Endothelial cell of umbilical vein (primary cell): Measurements from ENCODE around the gene ATP5ME. TPM values are rescaled to one million over a fixed set of nuclear protein-coding genes. Genes with fewer than 3 reads are reported as not detected.

Experiments
- BruUV-seq: library from RNA; stranded (reverse); fragments of 400-500 nt; replicated peaks from 2 replicates; lab custom pipeline; 2021; lab: Mats Ljungman, UMichigan
- CTCF ChIA-PET: fragments of 300-600, 350-600 bp; sonication (Branson Sonifier 250); formaldehyde crosslinking; loops from one replicate; lab custom pipeline; 2021; ENCODE audit warnings: antibody characterized with exemption, inconsistent platforms; lab: Charles Lee
- POLR2A ChIA-PET: fragments of 300-600, 350-600 bp; sonication (Branson Sonifier 250); formaldehyde crosslinking; loops from one replicate; lab custom pipeline; 2021; ENCODE audit warnings: antibody characterized with exemption, inconsistent platforms; lab: Charles Lee
- DNase-seq: peaks from one replicate; pipeline ENCODE4 v3.0.0-alpha.2; 2011; ENCODE audit warnings: low read depth, low spot score
- FAIRE-seq: peaks from 2 replicates; lab custom pipeline; 2011; peaks lifted over from hg19 to GRCh38; lab: Jason Lieb, UNC
- H2AFZ ChIP-seq: 2 replicates; pipeline ENCODE4 v1.6.0; 2012; ENCODE audit warnings: low read depth, low read length, control low read depth, inconsistent platforms
- H3K27ac ChIP-seq: 2 replicates; pipeline ENCODE4 v1.5.1; 2011; ENCODE audit warnings: low read depth, mild to moderate bottlenecking, control low read depth, low read length, moderate library complexity; ENCODE audit not compliant: insufficient read depth
- H3K27me3 ChIP-seq, 2 experiments: 2 replicates each; pipeline versions ENCODE4 v1.6.0 to v1.6.1; 2011; ENCODE audit warnings: low read length in 2 of 2, mixed read lengths in 1 of 2; ENCODE audit not compliant: control insufficient read depth in 2 of 2, insufficient read depth in 2 of 2
- H3K36me3 ChIP-seq, 2 experiments: 2 replicates in 1 of 2; 3 replicates in 1 of 2; pipeline ENCODE4 v1.5.1; 2011; ENCODE audit warnings: low read length in 2 of 2, mild to moderate bottlenecking in 1 of 2, moderate library complexity in 1 of 2; ENCODE audit not compliant: control insufficient read depth in 2 of 2, insufficient read depth in 2 of 2; ENCODE audit errors: extremely low read depth in 1 of 2
- H3K4me1 ChIP-seq: 3 replicates; pipeline ENCODE4 v1.5.1; 2011; ENCODE audit warnings: mild to moderate bottlenecking, low read length; ENCODE audit not compliant: control insufficient read depth, insufficient read depth; ENCODE audit errors: extremely low read depth
- H3K4me2 ChIP-seq: 2 replicates; pipeline ENCODE4 v1.6.1; 2011; ENCODE audit warnings: low read length, control low read depth, mixed read lengths; ENCODE audit not compliant: insufficient read depth
- H3K4me3 ChIP-seq, 3 experiments: fragments of 200-600 bp in 1 of 3; sonication (generic), shearing (Covaris generic) in 1 of 3; replicated peaks in 1 of 3; 2 replicates each; pipeline ENCODE4 v1.5.1; 2011 to 2016; ENCODE audit warnings: control low read depth in 3 of 3, low read length in 3 of 3, mild to moderate bottlenecking in 2 of 3, inconsistent platforms in 1 of 3, low read depth in 1 of 3, moderate library complexity in 1 of 3; ENCODE audit not compliant: insufficient read depth in 1 of 3
- H3K79me2 ChIP-seq: 2 replicates; pipeline ENCODE4 v1.6.0; 2012; ENCODE audit warnings: low read length, inconsistent platforms; ENCODE audit not compliant: control insufficient read depth, insufficient read depth
- H3K9ac ChIP-seq: replicated peaks from 2 replicates; pipeline ENCODE3; 2011; ENCODE audit warnings: low read length, control low read depth; ENCODE audit not compliant: insufficient read depth; ENCODE audit errors: extremely low read depth
- H3K9me1 ChIP-seq: replicated peaks from 3 replicates; pipeline ENCODE4 v1.6.0; 2011; ENCODE audit warnings: mild to moderate bottlenecking, low read length; ENCODE audit not compliant: control insufficient read depth, insufficient read depth; ENCODE audit errors: extremely low read depth
- H3K9me3 ChIP-seq: replicated peaks from 2 replicates; pipeline ENCODE4 v1.5.1; 2012; ENCODE audit warnings: low read length, inconsistent platforms; ENCODE audit not compliant: control insufficient read depth, insufficient read depth
- H4K20me1 ChIP-seq: replicated peaks from 2 replicates; pipeline ENCODE3; 2011; ENCODE audit warnings: mild to moderate bottlenecking, low read length; ENCODE audit not compliant: control insufficient read depth, insufficient read depth; ENCODE audit errors: extremely low read depth
- EZH2 ChIP-seq: IDR thresholded peaks from 2 replicates; pipeline ENCODE4 v1.6.1; 2012; ENCODE audit warnings: borderline replicate concordance, low read depth, mild to moderate bottlenecking, moderate library complexity, low read length, inconsistent platforms; ENCODE audit not compliant: severe bottlenecking
- FOS ChIP-seq: IDR thresholded peaks from 2 replicates; pipeline ENCODE4 v1.6.1; 2011; ENCODE audit warnings: mild to moderate bottlenecking, low read length, moderate library complexity, borderline replicate concordance; ENCODE audit not compliant: insufficient read depth
- GATA2 ChIP-seq: IDR thresholded peaks from 2 replicates; pipeline ENCODE4 v1.7.0; 2011; ENCODE audit warnings: low read depth, mild to moderate bottlenecking, moderate library complexity, mixed read lengths, low read length; ENCODE audit not compliant: insufficient read length, insufficient read depth
- JUN ChIP-seq: IDR thresholded peaks from 2 replicates; pipeline ENCODE4 v1.6.1; 2011; ENCODE audit warnings: borderline replicate concordance, low read depth; ENCODE audit not compliant: insufficient read length, insufficient read depth
- MYC ChIP-seq: IDR thresholded peaks from one replicate; pipeline ENCODE4 v1.6.1; 2011; ENCODE audit warnings: mild to moderate bottlenecking, low read depth, low read length
- dilution Hi-C: fragments of 300-500 bp; cut with MboI; formaldehyde crosslinking; loops from one replicate; pipeline ENCODE4 v1.15.0; 2019; ENCODE audit warnings: low sequenced_read_pairs; ENCODE audit not compliant: extremely low pct_ligation_motif_present
- intact Hi-C: fragments of 100-400 bp; cut with micrococcal nuclease; formaldehyde crosslinking; loops from one replicate; pipeline ENCODE4 v1.10.0; 2022
- polyA plus RNA-seq, 4 experiments: library from polyadenylated mRNA; depleted of rRNA in 3 of 4; stranded (reverse) in 3 of 4; unstranded in 1 of 4; fragments of >200 nt; gene quantifications; 2 replicates each; pipeline versions ENCODE4 v1.2.1 to v1.2.3, GENCODE V29; 2011 to 2012; ENCODE audit warnings: missing spikeins in 1 of 4
- total RNA-seq: library from RNA; stranded (reverse); gene quantifications from 2 replicates; pipeline ENCODE4 v1.2.3, GENCODE V29; 2021
- TF ChIP-seq, protein P1 (sequence below): IDR thresholded peaks from 2 replicates; pipeline ENCODE4 v1.6.1; 2011; ENCODE audit not compliant: insufficient read depth, insufficient read length
- TF ChIP-seq, protein P2 (sequence below), 2 donors: IDR thresholded peaks; 1 replicate in 1 of 2; 2 replicates in 1 of 2; pipeline ENCODE4 v1.5.1; 2011; ENCODE audit warnings: low read length in 2 of 2, mild to moderate bottlenecking in 2 of 2, moderate library complexity in 2 of 2, control low read depth in 1 of 2, inconsistent platforms in 1 of 2, low read depth in 1 of 2; ENCODE audit not compliant: insufficient read depth in 1 of 2; ENCODE audit errors: extremely low read depth in 1 of 2

Gene ATP5ME
- total and polyA plus RNA-seq, 2 donors (not counting 3 experiments of a cell fraction or from before 2014, with no cell fraction given), result 303 to 304 TPM

DNA sequence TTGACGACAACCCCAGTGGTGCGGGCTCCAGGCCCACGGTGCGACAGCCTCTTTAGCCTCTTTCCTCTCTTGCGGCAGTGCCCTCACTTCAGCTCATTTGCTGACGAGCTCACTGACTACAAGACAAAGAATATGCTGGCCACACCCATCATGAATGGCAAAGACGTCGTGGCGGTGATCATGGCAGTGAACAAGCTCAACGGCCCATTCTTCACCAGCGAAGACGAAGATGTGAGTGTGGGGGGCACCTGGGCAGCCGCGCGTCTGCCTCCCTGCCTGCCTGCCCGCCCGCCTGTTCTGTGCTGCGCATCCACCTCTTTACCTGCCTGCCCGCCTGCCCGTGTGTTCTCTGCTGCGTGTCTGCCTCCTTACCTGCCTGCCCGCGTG, 39.5 kb downstream of the ATP5ME start:
- no peak for DNase-seq
- no peaks in the 10 kb centered on the region for H4K20me1 ChIP-seq
- H3K79me2 ChIP-seq, result no peaks in the 10 kb centered on the region
- no peaks in the 10 kb centered on the region for H3K36me3 ChIP-seq
- H3K9ac ChIP-seq, result no peak overlapping the region
- TF ChIP-seq EZH2 (no peak), MYC (no peak), FOS (no peak)
- TF ChIP-seq, protein P1, sequence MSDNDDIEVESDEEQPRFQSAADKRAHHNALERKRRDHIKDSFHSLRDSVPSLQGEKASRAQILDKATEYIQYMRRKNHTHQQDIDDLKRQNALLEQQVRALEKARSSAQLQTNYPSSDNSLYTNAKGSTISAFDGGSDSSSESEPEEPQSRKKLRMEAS, result no peak
- dilution Hi-C loops, result no loop called here
- H3K27ac ChIP-seq, result no peak overlapping the region
- no peak overlapping the region for H3K4me3 ChIP-seq
- no peaks in the 10 kb centered on the region for H3K9me1 ChIP-seq
- no peak for FAIRE-seq
- no peaks in the 10 kb centered on the region for H3K4me1 ChIP-seq
- H3K9me3 ChIP-seq, result no peaks in the 10 kb centered on the region
- BruUV-seq, result no TSS peak
- ChIA-PET POLR2A (no interaction called here), CTCF (no interaction called here)
- no peak overlapping the region for H3K4me2 ChIP-seq
- no peak overlapping the region for H2AFZ ChIP-seq
- no peaks in the 10 kb centered on the region for H3K27me3 ChIP-seq
- intact Hi-C loops, result no loop called here

DNA sequence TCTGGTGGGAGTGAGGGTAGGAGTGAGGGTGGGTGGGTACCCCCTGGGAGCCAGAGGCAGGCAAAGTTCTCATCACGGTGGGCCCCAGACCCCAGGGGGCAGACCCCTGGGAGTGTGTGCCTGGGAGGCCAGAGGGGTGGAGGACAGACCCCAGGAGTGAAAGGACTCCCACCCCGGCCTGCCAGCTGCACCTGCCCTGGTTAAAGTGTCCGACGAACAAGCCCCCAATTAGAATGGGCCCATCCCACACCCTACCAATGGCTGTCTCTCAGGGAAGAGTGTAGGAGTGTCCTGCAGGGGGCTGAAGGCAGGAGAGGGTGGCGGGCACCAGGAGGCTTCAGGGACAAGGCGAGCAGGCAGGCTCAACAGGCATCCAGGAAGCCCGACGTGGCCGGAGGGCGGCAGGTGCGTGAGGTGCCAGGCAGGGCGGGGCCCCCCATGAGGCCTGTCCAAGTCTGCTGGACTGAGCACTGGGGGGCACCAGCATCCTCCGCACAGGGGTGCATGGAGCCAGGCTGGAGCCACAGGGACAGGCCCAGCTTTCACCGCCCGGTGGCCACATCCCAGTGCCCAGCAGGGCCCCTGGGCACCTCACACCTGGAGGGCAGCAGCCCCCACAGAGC, 40.0 kb downstream of the ATP5ME start:
- Histone ChIP-seq H2AFZ (no peak overlapping the region), H3K36me3 (no peaks in the 10 kb centered on the region), H3K9me1 (no peaks in the 10 kb centered on the region), H3K4me3 (no peak overlapping the region), H3K27ac (no peak overlapping the region), H3K79me2 (no peaks in the 10 kb centered on the region), H3K4me1 (no peaks in the 10 kb centered on the region), H3K27me3 (no peaks in the 10 kb centered on the region), H3K4me2 (no peak overlapping the region), H3K9ac (no peak overlapping the region), H4K20me1 (no peaks in the 10 kb centered on the region), H3K9me3 (no peaks in the 10 kb centered on the region)
- DNase-seq, result no peak
- TF ChIP-seq, protein P2, sequence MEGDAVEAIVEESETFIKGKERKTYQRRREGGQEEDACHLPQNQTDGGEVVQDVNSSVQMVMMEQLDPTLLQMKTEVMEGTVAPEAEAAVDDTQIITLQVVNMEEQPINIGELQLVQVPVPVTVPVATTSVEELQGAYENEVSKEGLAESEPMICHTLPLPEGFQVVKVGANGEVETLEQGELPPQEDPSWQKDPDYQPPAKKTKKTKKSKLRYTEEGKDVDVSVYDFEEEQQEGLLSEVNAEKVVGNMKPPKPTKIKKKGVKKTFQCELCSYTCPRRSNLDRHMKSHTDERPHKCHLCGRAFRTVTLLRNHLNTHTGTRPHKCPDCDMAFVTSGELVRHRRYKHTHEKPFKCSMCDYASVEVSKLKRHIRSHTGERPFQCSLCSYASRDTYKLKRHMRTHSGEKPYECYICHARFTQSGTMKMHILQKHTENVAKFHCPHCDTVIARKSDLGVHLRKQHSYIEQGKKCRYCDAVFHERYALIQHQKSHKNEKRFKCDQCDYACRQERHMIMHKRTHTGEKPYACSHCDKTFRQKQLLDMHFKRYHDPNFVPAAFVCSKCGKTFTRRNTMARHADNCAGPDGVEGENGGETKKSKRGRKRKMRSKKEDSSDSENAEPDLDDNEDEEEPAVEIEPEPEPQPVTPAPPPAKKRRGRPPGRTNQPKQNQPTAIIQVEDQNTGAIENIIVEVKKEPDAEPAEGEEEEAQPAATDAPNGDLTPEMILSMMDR (IDR thresholded peaks at IDR 0.05; ENCODE audit: extremely low read depth in 1 of 2, insufficient read depth in 1 of 2, low read depth in 1 of 2, low read length in 2 of 2), result no peak
- no peak for TF ChIP-seq JUN
- no peak for TF ChIP-seq GATA2
- no TSS peak for BruUV-seq
- dilution Hi-C loops, result no loop called here
- FAIRE-seq, result no peak
- CTCF ChIA-PET, result no interaction called here
- POLR2A ChIA-PET, result no interaction called here
- intact Hi-C loops, result no loop called here
